ENCODE data around the gene UBA7.

DNA sequence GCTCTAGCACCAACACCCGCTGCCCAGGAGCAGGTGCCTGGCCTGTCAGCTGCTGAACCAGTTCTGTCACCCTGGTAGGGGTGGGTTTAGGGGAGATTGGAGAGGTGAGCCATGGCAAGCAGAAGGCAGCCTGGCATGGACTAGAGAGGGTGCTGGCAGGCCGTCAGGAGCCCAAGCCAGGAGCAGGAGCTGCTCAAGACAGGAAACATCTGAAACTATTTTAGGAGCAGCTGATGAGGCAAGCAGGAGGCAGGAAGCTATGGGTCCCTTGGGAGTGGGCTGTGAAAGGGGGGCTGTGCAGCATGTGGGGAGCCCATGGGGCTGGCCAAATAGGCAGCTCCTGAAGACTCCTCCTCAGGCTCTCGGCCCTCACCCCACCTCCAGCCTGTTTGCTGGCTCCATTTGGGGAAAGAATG is 8.4 kb downstream of the UBA7 start:
- TF ChIP-seq, protein P1, sequence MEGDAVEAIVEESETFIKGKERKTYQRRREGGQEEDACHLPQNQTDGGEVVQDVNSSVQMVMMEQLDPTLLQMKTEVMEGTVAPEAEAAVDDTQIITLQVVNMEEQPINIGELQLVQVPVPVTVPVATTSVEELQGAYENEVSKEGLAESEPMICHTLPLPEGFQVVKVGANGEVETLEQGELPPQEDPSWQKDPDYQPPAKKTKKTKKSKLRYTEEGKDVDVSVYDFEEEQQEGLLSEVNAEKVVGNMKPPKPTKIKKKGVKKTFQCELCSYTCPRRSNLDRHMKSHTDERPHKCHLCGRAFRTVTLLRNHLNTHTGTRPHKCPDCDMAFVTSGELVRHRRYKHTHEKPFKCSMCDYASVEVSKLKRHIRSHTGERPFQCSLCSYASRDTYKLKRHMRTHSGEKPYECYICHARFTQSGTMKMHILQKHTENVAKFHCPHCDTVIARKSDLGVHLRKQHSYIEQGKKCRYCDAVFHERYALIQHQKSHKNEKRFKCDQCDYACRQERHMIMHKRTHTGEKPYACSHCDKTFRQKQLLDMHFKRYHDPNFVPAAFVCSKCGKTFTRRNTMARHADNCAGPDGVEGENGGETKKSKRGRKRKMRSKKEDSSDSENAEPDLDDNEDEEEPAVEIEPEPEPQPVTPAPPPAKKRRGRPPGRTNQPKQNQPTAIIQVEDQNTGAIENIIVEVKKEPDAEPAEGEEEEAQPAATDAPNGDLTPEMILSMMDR (IDR thresholded peaks at IDR 0.05; ENCODE audit: insufficient read depth, low read depth, low read length) = no peak
- no peak for TF ChIP-seq EZH2 (IDR thresholded peaks at IDR 0.05; ENCODE audit: insufficient read depth, low read length)
